GM23338 (cell line): Measurements from ENCODE around the gene LRRC73. TPM values are rescaled to one million over a fixed set of nuclear protein-coding genes. Genes with fewer than 3 reads are reported as not detected.
"Not testable (repeated sequence)": the region's sequence is repeated elsewhere in the genome, so short reads cannot be mapped to it uniquely, and the experiment has no call there.

Experiments used
- ATAC-seq: fragments of 200-7000 bp; cut with Tn5 transposase; 3 replicates; pipeline ENCODE4 v1.9.1; 2020
- DNase-seq: peaks from one replicate; pipeline ENCODE4 v3.0.0-alpha.2; 2015; ENCODE audit warnings: low spot score
- H2AFZ ChIP-seq: fragments of 200-600 bp; sonication (generic); 2 replicates; pipeline ENCODE4 v1.8.0; 2016; ENCODE audit warnings: antibody characterized with exemption, mild to moderate bottlenecking, moderate library complexity
- H3F3A ChIP-seq: fragments of 200-600 bp; sonication (generic); replicated peaks from 2 replicates; pipeline ENCODE4 v1.8.0; 2017; ENCODE audit warnings: antibody characterized with exemption, mixed run types, low read depth
- H3K27ac ChIP-seq: fragments of 200-600 bp; sonication (generic); 2 replicates; pipeline ENCODE4 v1.6.1; 2016; ENCODE audit warnings: low read depth
- H3K27me3 ChIP-seq: fragments of 200-600 bp; sonication (generic); 2 replicates; pipeline ENCODE4 v1.8.0; 2016; ENCODE audit warnings: mild to moderate bottlenecking, mixed run types, moderate library complexity; ENCODE audit not compliant: insufficient read depth
- H3K36me3 ChIP-seq: fragments of 200-600 bp; sonication (generic); 2 replicates; pipeline ENCODE4 v1.8.0; 2016; ENCODE audit warnings: mild to moderate bottlenecking; ENCODE audit not compliant: insufficient read depth
- H3K4me1 ChIP-seq: fragments of 200-600 bp; sonication (generic); 2 replicates; pipeline ENCODE4 v1.8.0; 2016; ENCODE audit warnings: mild to moderate bottlenecking, moderate library complexity; ENCODE audit not compliant: insufficient read depth
- H3K4me2 ChIP-seq: fragments of 200-600 bp; sonication (generic); 2 replicates; pipeline ENCODE4 v1.7.1; 2017; ENCODE audit warnings: mixed run types
- H3K4me3 ChIP-seq: fragments of 200-600 bp; sonication (generic); 2 replicates; pipeline ENCODE4 v1.6.1; 2016; ENCODE audit warnings: mixed run types
- H3K79me2 ChIP-seq: fragments of 200-600 bp; sonication (generic); replicated peaks from 2 replicates; pipeline ENCODE4 v1.8.0; 2017; ENCODE audit warnings: mild to moderate bottlenecking; ENCODE audit not compliant: insufficient read depth
- H3K9me2 ChIP-seq: fragments of 200-600 bp; sonication (generic); 2 replicates; pipeline ENCODE4 v1.8.0; 2017; ENCODE audit not compliant: insufficient read depth
- H4K20me1 ChIP-seq: fragments of 200-600 bp; sonication (generic); replicated peaks from 2 replicates; pipeline ENCODE4 v1.8.0; 2017; ENCODE audit warnings: mild to moderate bottlenecking; ENCODE audit not compliant: insufficient read depth
- H3K27ac Mint-ChIP-seq: 2 replicates; pipeline ENCODE4 v1.8.0; 2020; ENCODE audit warnings: inconsistent platforms, mild to moderate bottlenecking, moderate library complexity, mixed read lengths
- H3K27me3 Mint-ChIP-seq: 3 replicates; pipeline ENCODE4 v1.8.0; 2022; ENCODE audit warnings: low read depth, mild to moderate bottlenecking, moderate library complexity, mixed read lengths, inconsistent platforms; ENCODE audit not compliant: insufficient read depth, poor library complexity
- H3K36me3 Mint-ChIP-seq: 3 replicates; pipeline ENCODE4 v1.8.0; 2021; ENCODE audit warnings: low read depth, mild to moderate bottlenecking, inconsistent platforms, moderate library complexity, mixed read lengths
- H3K4me1 Mint-ChIP-seq: 3 replicates; pipeline ENCODE4 v1.8.0; 2020; ENCODE audit warnings: mild to moderate bottlenecking, inconsistent platforms, mixed read lengths
- H3K4me3 Mint-ChIP-seq: 3 replicates; pipeline ENCODE4 v1.8.0; 2021; ENCODE audit warnings: moderate library complexity, mild to moderate bottlenecking, inconsistent platforms, mixed read lengths
- H3K9me3 Mint-ChIP-seq: 3 replicates; pipeline ENCODE4 v1.8.0; 2020; ENCODE audit warnings: moderate library complexity, mild to moderate bottlenecking, inconsistent platforms, mixed read lengths
- EZH2phosphoT487 ChIP-seq: fragments of 200-600 bp; sonication (generic); IDR thresholded peaks from one replicate; pipeline ENCODE4 v1.8.1; 2018; ENCODE audit warnings: antibody characterized with exemption; ENCODE audit not compliant: unreplicated experiment
- JUNB ChIP-seq: IDR thresholded peaks from one replicate; pipeline ENCODE4 v1.6.1; 2016; ENCODE audit warnings: antibody characterized with exemption; ENCODE audit not compliant: unreplicated experiment
- STAT1 ChIP-seq: IDR thresholded peaks from one replicate; pipeline ENCODE4 v1.6.1; 2016; ENCODE audit warnings: antibody characterized with exemption; ENCODE audit not compliant: unreplicated experiment
- polyA plus RNA-seq: library from polyadenylated mRNA; unstranded; fragments of >200 nt; fragmentation: Nextera tagmentation; extraction: Ambion mirVana; gene quantifications from 2 replicates; pipeline ENCODE4 v1.2.1, GENCODE V29; 2016
- total RNA-seq: library from RNA; depleted of rRNA; stranded (reverse); fragments of >200 nt; shearing (Covaris generic); gene quantifications from 2 replicates; pipeline ENCODE4 v1.2.3, GENCODE V29; 2014
- TF ChIP-seq, protein P1 (sequence below), 2 experiments: fragments of 200-600 bp in 1 of 2; sonication (generic) in 1 of 2; conservative IDR thresholded peaks; 2 replicates each; pipeline versions ENCODE4 v1.5.1 to v1.6.1; 2016 to 2017; ENCODE audit warnings: antibody characterized with exemption in 2 of 2, low read depth in 2 of 2, mild to moderate bottlenecking in 2 of 2, moderate library complexity in 1 of 2
- TF ChIP-seq, protein P2 (sequence below): fragments of 250-450 bp; sonication (Bioruptor Pico); IDR thresholded peaks from 2 replicates; pipeline ENCODE4 v1.5.0; 2020; ENCODE audit warnings: mild to moderate bottlenecking, moderate library complexity

Gene LRRC73
- total and polyA plus RNA-seq, 2 experiments from 2014 or later = 0.26 to 0.59 TPM

- TF ChIP-seq, protein P1, sequence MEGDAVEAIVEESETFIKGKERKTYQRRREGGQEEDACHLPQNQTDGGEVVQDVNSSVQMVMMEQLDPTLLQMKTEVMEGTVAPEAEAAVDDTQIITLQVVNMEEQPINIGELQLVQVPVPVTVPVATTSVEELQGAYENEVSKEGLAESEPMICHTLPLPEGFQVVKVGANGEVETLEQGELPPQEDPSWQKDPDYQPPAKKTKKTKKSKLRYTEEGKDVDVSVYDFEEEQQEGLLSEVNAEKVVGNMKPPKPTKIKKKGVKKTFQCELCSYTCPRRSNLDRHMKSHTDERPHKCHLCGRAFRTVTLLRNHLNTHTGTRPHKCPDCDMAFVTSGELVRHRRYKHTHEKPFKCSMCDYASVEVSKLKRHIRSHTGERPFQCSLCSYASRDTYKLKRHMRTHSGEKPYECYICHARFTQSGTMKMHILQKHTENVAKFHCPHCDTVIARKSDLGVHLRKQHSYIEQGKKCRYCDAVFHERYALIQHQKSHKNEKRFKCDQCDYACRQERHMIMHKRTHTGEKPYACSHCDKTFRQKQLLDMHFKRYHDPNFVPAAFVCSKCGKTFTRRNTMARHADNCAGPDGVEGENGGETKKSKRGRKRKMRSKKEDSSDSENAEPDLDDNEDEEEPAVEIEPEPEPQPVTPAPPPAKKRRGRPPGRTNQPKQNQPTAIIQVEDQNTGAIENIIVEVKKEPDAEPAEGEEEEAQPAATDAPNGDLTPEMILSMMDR (conservative IDR thresholded peaks at IDR 0.05; ENCODE audit: low read depth in 2 of 2) = no peak
- TF ChIP-seq EZH2phosphoT487 = no peak
- TF ChIP-seq STAT1 = no peak
- no peak for TF ChIP-seq JUNB
- TF ChIP-seq, protein P2, sequence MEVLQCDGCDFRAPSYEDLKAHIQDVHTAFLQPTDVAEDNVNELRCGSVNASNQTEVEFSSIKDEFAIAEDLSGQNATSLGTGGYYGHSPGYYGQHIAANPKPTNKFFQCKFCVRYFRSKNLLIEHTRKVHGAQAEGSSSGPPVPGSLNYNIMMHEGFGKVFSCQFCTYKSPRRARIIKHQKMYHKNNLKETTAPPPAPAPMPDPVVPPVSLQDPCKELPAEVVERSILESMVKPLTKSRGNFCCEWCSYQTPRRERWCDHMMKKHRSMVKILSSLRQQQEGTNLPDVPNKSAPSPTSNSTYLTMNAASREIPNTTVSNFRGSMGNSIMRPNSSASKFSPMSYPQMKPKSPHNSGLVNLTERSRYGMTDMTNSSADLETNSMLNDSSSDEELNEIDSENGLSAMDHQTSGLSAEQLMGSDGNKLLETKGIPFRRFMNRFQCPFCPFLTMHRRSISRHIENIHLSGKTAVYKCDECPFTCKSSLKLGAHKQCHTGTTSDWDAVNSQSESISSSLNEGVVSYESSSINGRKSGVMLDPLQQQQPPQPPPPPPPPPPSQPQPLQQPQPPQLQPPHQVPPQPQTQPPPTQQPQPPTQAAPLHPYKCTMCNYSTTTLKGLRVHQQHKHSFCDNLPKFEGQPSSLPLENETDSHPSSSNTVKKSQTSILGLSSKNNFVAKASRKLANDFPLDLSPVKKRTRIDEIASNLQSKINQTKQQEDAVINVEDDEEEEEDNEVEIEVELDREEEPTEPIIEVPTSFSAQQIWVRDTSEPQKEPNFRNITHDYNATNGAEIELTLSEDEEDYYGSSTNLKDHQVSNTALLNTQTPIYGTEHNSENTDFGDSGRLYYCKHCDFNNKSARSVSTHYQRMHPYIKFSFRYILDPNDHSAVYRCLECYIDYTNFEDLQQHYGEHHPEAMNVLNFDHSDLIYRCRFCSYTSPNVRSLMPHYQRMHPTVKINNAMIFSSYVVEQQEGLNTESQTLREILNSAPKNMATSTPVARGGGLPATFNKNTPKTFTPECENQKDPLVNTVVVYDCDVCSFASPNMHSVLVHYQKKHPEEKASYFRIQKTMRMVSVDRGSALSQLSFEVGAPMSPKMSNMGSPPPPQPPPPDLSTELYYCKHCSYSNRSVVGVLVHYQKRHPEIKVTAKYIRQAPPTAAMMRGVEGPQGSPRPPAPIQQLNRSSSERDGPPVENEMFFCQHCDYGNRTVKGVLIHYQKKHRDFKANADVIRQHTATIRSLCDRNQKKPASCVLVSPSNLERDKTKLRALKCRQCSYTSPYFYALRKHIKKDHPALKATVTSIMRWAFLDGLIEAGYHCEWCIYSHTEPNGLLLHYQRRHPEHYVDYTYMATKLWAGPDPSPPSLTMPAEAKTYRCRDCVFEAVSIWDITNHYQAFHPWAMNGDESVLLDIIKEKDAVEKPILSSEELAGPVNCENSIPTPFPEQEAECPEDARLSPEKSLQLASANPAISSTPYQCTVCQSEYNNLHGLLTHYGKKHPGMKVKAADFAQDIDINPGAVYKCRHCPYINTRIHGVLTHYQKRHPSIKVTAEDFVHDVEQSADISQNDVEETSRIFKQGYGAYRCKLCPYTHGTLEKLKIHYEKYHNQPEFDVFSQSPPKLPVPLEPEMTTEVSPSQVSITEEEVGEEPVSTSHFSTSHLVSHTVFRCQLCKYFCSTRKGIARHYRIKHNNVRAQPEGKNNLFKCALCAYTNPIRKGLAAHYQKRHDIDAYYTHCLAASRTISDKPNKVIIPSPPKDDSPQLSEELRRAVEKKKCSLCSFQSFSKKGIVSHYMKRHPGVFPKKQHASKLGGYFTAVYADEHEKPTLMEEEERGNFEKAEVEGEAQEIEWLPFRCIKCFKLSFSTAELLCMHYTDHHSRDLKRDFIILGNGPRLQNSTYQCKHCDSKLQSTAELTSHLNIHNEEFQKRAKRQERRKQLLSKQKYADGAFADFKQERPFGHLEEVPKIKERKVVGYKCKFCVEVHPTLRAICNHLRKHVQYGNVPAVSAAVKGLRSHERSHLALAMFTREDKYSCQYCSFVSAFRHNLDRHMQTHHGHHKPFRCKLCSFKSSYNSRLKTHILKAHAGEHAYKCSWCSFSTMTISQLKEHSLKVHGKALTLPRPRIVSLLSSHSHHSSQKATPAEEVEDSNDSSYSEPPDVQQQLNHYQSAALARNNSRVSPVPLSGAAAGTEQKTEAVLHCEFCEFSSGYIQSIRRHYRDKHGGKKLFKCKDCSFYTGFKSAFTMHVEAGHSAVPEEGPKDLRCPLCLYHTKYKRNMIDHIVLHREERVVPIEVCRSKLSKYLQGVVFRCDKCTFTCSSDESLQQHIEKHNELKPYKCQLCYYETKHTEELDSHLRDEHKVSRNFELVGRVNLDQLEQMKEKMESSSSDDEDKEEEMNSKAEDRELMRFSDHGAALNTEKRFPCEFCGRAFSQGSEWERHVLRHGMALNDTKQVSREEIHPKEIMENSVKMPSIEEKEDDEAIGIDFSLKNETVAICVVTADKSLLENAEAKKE = no peak
These were observed 49.2 kb upstream of the LRRC73 start (continued) for GRCh38 chr6:43559328-43559727.

- not testable (repeated sequence) for H3F3A ChIP-seq, H3K4me3 Mint-ChIP-seq, H3K79me2 ChIP-seq, H3K27ac ChIP-seq, H3K27me3 ChIP-seq, H3K4me2 ChIP-seq, H3K9me3 Mint-ChIP-seq, H3K27me3 Mint-ChIP-seq, ATAC-seq, DNase-seq, H3K4me1 ChIP-seq, H3K9me2 ChIP-seq, H3K4me1 Mint-ChIP-seq, H3K27ac Mint-ChIP-seq, H3K4me3 ChIP-seq, H2AFZ ChIP-seq
- Histone ChIP-seq H3K36me3 (peaks cover 99% of the 10 kb centered on the region), H4K20me1 (peaks cover 15% of the 10 kb centered on the region)
- peaks cover 94% of the 10 kb centered on the region for H3K36me3 Mint-ChIP-seq
These were observed 47.5 kb upstream of the LRRC73 start for GRCh38 chr6:43557620-43558019.
